Measurements from ENCODE around the gene NEMP1. TPM values are rescaled to one million over a fixed set of nuclear protein-coding genes. Genes with fewer than 3 reads are reported as not detected.
"Not testable (repeated sequence)": the region's sequence is repeated elsewhere in the genome, so short reads cannot be mapped to it uniquely, and the experiment has no call there.

Gene NEMP1
- total RNA-seq, 1 donor = 6.5 TPM

DNA sequence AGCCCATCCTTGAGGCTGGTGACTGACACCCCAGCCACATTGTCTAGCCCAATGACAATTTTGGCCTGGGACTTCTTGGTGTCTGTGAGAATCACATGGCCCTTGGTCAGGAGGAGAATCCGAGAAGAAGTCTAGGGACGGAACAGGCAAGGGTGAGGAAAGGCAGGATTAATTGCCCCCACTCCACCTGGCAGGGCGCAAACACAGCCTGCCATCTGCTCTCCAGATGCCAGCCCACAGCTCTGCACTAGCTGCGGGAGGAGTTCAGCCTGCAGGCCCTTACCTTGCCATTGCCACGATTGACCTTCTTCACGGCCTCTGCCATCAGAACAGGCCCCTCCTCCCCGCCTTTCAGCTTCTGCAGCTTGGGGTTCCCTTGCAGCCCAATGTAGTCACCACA lies 49.1 kb downstream of the NEMP1 start:
- H3K4me2 ChIP-seq (ENCODE audit: insufficient read depth, low read length) = no peak overlapping the region
- H2AFZ ChIP-seq (ENCODE audit: low read length) = no peak overlapping the region
- H4K20me1 ChIP-seq (ENCODE audit: insufficient read depth, low read length) = no peaks in the 10 kb centered on the region
- peaks cover 23% of the 10 kb centered on the region for H3K27me3 ChIP-seq (ENCODE audit: insufficient read depth, low read length)
- H3K9me3 ChIP-seq (ENCODE audit: low read depth, low read length) = no peaks in the 10 kb centered on the region
- no peak overlapping the region for H3K4me3 ChIP-seq (ENCODE audit: insufficient read depth, low read length)
- H3K79me2 ChIP-seq (ENCODE audit: insufficient read depth, low read length) = no peaks in the 10 kb centered on the region
- no peak overlapping the region for H3K27ac ChIP-seq (ENCODE audit: low read depth, low read length)
- TF ChIP-seq, protein P1, sequence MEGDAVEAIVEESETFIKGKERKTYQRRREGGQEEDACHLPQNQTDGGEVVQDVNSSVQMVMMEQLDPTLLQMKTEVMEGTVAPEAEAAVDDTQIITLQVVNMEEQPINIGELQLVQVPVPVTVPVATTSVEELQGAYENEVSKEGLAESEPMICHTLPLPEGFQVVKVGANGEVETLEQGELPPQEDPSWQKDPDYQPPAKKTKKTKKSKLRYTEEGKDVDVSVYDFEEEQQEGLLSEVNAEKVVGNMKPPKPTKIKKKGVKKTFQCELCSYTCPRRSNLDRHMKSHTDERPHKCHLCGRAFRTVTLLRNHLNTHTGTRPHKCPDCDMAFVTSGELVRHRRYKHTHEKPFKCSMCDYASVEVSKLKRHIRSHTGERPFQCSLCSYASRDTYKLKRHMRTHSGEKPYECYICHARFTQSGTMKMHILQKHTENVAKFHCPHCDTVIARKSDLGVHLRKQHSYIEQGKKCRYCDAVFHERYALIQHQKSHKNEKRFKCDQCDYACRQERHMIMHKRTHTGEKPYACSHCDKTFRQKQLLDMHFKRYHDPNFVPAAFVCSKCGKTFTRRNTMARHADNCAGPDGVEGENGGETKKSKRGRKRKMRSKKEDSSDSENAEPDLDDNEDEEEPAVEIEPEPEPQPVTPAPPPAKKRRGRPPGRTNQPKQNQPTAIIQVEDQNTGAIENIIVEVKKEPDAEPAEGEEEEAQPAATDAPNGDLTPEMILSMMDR (IDR thresholded peaks at IDR 0.05; ENCODE audit: extremely low read depth, low read depth, low read length) = no peak
- no peaks in the 10 kb centered on the region for H3K36me3 ChIP-seq (ENCODE audit: insufficient read depth, low read length)
- no peak for DNase-seq (ENCODE audit: insufficient read length, low spot score, missing footprints)
- H3K4me1 ChIP-seq (ENCODE audit: insufficient read depth, low read length) = no peaks in the 10 kb centered on the region

DNA sequence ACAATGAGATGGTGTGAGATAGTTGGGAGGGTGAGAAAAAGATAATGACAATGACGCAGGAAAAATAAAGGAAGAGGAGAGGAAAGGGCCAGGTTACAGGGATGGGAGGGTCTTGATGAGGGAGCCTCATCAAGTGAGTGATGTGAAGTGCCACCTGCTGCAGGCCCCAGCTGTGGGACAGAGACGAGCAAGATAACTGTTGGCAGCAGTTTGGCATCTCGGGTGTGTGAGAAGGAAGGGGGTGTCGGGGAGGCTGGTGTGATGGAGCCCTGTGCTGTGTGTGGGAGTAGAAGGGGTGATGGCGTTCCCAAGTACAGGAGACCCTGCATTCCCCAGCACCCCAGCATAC lies 50.8 kb downstream of the NEMP1 start:
- H3K9me3 ChIP-seq (ENCODE audit: low read depth, low read length) = no peaks in the 10 kb centered on the region
- H3K27me3 ChIP-seq (ENCODE audit: insufficient read depth, low read length) = peaks cover 25% of the 10 kb centered on the region
- H3K4me3 ChIP-seq (ENCODE audit: insufficient read depth, low read length) = no peak overlapping the region
- H3K4me2 ChIP-seq (ENCODE audit: insufficient read depth, low read length) = no peak overlapping the region
- no peak overlapping the region for H2AFZ ChIP-seq (ENCODE audit: low read length)
- DNase-seq (ENCODE audit: insufficient read length, low spot score, missing footprints) = no peak
- no peaks in the 10 kb centered on the region for H3K4me1 ChIP-seq (ENCODE audit: insufficient read depth, low read length)
- H4K20me1 ChIP-seq (ENCODE audit: insufficient read depth, low read length) = no peaks in the 10 kb centered on the region
- H3K27ac ChIP-seq (ENCODE audit: low read depth, low read length) = no peak overlapping the region
- no peaks in the 10 kb centered on the region for H3K79me2 ChIP-seq (ENCODE audit: insufficient read depth, low read length)
- TF ChIP-seq, protein P1 (IDR thresholded peaks at IDR 0.05; ENCODE audit: extremely low read depth, low read depth, low read length) = no peak
- no peaks in the 10 kb centered on the region for H3K36me3 ChIP-seq (ENCODE audit: insufficient read depth, low read length)

- Histone ChIP-seq H3K4me3 (ENCODE audit: insufficient read depth, low read length) (no peak overlapping the region), H3K4me1 (ENCODE audit: insufficient read depth, low read length) (no peaks in the 10 kb centered on the region), H3K36me3 (ENCODE audit: insufficient read depth, low read length) (no peaks in the 10 kb centered on the region), H3K79me2 (ENCODE audit: insufficient read depth, low read length) (no peaks in the 10 kb centered on the region), H3K27me3 (ENCODE audit: insufficient read depth, low read length) (peaks cover 25% of the 10 kb centered on the region), H3K27ac (ENCODE audit: low read depth, low read length) (no peak overlapping the region), H3K4me2 (ENCODE audit: insufficient read depth, low read length) (no peak overlapping the region), H4K20me1 (ENCODE audit: insufficient read depth, low read length) (no peaks in the 10 kb centered on the region), H2AFZ (ENCODE audit: low read length) (no peak overlapping the region), H3K9me3 (ENCODE audit: low read depth, low read length) (no peaks in the 10 kb centered on the region)
- TF ChIP-seq, protein P1 (IDR thresholded peaks at IDR 0.05; ENCODE audit: extremely low read depth, low read depth, low read length) = no peak
- DNase-seq (ENCODE audit: insufficient read length, low spot score, missing footprints) = no peak
Observed at GRCh38 chr12:57027011-57027804, 51.4 kb downstream of the NEMP1 start.

GRCh38 chr12:57025196-57025595 lies 53.4 kb downstream of the NEMP1 start:
- Histone ChIP-seq H3K4me1 (ENCODE audit: insufficient read depth, low read length) (no peaks in the 10 kb centered on the region), H3K36me3 (ENCODE audit: insufficient read depth, low read length) (no peaks in the 10 kb centered on the region), H3K4me3 (ENCODE audit: insufficient read depth, low read length) (no peak overlapping the region), H4K20me1 (ENCODE audit: insufficient read depth, low read length) (no peaks in the 10 kb centered on the region), H3K4me2 (ENCODE audit: insufficient read depth, low read length) (no peak overlapping the region), H2AFZ (ENCODE audit: low read length) (no peak overlapping the region), H3K9me3 (ENCODE audit: low read depth, low read length) (no peaks in the 10 kb centered on the region), H3K27me3 (ENCODE audit: insufficient read depth, low read length) (peaks cover 25% of the 10 kb centered on the region), H3K79me2 (ENCODE audit: insufficient read depth, low read length) (no peaks in the 10 kb centered on the region), H3K27ac (ENCODE audit: low read depth, low read length) (no peak overlapping the region)
- DNase-seq (ENCODE audit: insufficient read length, low spot score, missing footprints) = no peak
- TF ChIP-seq, protein P1 (IDR thresholded peaks at IDR 0.05; ENCODE audit: extremely low read depth, low read depth, low read length) = no peak

GRCh38 chr12:57022324-57022723 lies 56.3 kb downstream of the NEMP1 start:
- not testable (repeated sequence) for H4K20me1 ChIP-seq (ENCODE audit: insufficient read depth, low read length); H3K36me3 ChIP-seq (ENCODE audit: insufficient read depth, low read length); H3K79me2 ChIP-seq (ENCODE audit: insufficient read depth, low read length); H3K4me1 ChIP-seq (ENCODE audit: insufficient read depth, low read length); H3K9me3 ChIP-seq (ENCODE audit: low read depth, low read length); H3K27ac ChIP-seq (ENCODE audit: low read depth, low read length); H3K4me2 ChIP-seq (ENCODE audit: insufficient read depth, low read length); H3K4me3 ChIP-seq (ENCODE audit: insufficient read depth, low read length); H2AFZ ChIP-seq (ENCODE audit: low read length); DNase-seq (ENCODE audit: insufficient read length, low spot score, missing footprints)
- H3K27me3 ChIP-seq (ENCODE audit: insufficient read depth, low read length) = peaks cover 21% of the 10 kb centered on the region
